VCaP (cell line): ENCODE measurements around the gene FAM204A.

Source experiments
- H3K27ac ChIP-seq: fragments of 450-650 bp; 2 replicates; pipeline ENCODE4 v1.5.1; 2017
- CTCF ChIP-seq: fragments of 450-650 bp; conservative IDR thresholded peaks from 2 replicates; pipeline ENCODE4 v1.5.1; 2017; ENCODE audit warnings: mild to moderate bottlenecking, moderate library complexity

The FAM204A gene

GRCh38 chr10:118287076-118287806 lies 54.9 kb downstream of the FAM204A start:
- no peak for TF ChIP-seq CTCF
- no peak overlapping the region for H3K27ac ChIP-seq

- H3K27ac ChIP-seq = no peak overlapping the region
- no peak for TF ChIP-seq CTCF
Observed at GRCh38 chr10:118286051-118286838, 55.9 kb downstream of the FAM204A start.

GRCh38 chr10:118282670-118283069 lies 59.5 kb downstream of the FAM204A start:
- no peak for TF ChIP-seq CTCF
- H3K27ac ChIP-seq = no peak overlapping the region

GRCh38 chr10:118278649-118279048 lies 63.5 kb downstream of the FAM204A start:
- H3K27ac ChIP-seq = no peak overlapping the region
- no peak for TF ChIP-seq CTCF

GRCh38 chr10:118277871-118278270 lies 64.3 kb downstream of the FAM204A start:
- no peak overlapping the region for H3K27ac ChIP-seq
- TF ChIP-seq CTCF = no peak

- no peak overlapping the region for H3K27ac ChIP-seq
- no peak for TF ChIP-seq CTCF
Observed at GRCh38 chr10:118276727-118277126, 65.4 kb downstream of the FAM204A start.

GRCh38 chr10:118276204-118276603 lies 65.9 kb downstream of the FAM204A start:
- TF ChIP-seq CTCF = no peak
- H3K27ac ChIP-seq = no peak overlapping the region
